Smooth muscle cell (in vitro differentiated cells): Measurements from ENCODE around the gene SCLY. TPM values are rescaled to one million over a fixed set of nuclear protein-coding genes. Genes with fewer than 3 reads are reported as not detected.

Experiments used
- DNase-seq: peaks from one replicate; lab custom pipeline; 2025; ENCODE audit not compliant: unreplicated experiment; lab: John Stamatoyannopoulos, UW
- H2AFZ ChIP-seq: fragments of 200-600 bp; sonication (generic); 2 replicates; pipeline ENCODE4 v1.6.0; 2016; ENCODE audit warnings: antibody characterized with exemption, low read depth, mild to moderate bottlenecking
- H3F3A ChIP-seq: fragments of 200-600 bp; sonication (generic); 2 replicates; pipeline ENCODE4 v1.6.0; 2017; ENCODE audit warnings: antibody characterized with exemption, low read depth
- H3K27ac ChIP-seq: fragments of 200-600 bp; sonication (generic); 2 replicates; pipeline ENCODE4 v1.5.1; 2016; ENCODE audit warnings: low read depth, mild to moderate bottlenecking
- H3K27me3 ChIP-seq: fragments of 200-600 bp; sonication (generic); 2 replicates; pipeline ENCODE4 v1.6.1; 2016; ENCODE audit warnings: low read depth, mild to moderate bottlenecking
- H3K36me3 ChIP-seq: fragments of 200-600 bp; sonication (generic); 2 replicates; pipeline ENCODE4 v1.5.1; 2016; ENCODE audit warnings: low read depth
- H3K4me1 ChIP-seq: fragments of 200-600 bp; sonication (generic); 2 replicates; pipeline ENCODE4 v1.5.1; 2016; ENCODE audit warnings: low read depth
- H3K4me2 ChIP-seq: fragments of 200-600 bp; sonication (generic); 2 replicates; pipeline ENCODE4 v1.6.0; 2016; ENCODE audit warnings: mild to moderate bottlenecking
- H3K4me3 ChIP-seq: fragments of 200-600 bp; sonication (generic); 2 replicates; pipeline ENCODE4 v1.5.1; 2016; ENCODE audit warnings: mild to moderate bottlenecking
- H3K79me2 ChIP-seq: fragments of 200-600 bp; sonication (generic); 2 replicates; pipeline ENCODE4 v1.6.0; 2016; ENCODE audit warnings: low read depth, mild to moderate bottlenecking
- H3K9ac ChIP-seq: fragments of 200-600 bp; sonication (generic); 2 replicates; pipeline ENCODE4 v1.6.0; 2016; ENCODE audit warnings: low read depth
- H3K9me3 ChIP-seq: fragments of 200-600 bp; sonication (generic); replicated peaks from 2 replicates; pipeline ENCODE4 v1.5.1; 2016; ENCODE audit warnings: low read depth
- H4K20me1 ChIP-seq: fragments of 200-600 bp; sonication (generic); 2 replicates; pipeline ENCODE4 v1.6.0; 2016; ENCODE audit warnings: low read depth
- WGBS: methylation state at CpG from one replicate; pipeline ENCODE4 v1.1.7; 2016; ENCODE audit warnings: low lambda C conversion rate; 5-methylcytosine and 5-hydroxymethylcytosine counted together
- polyA plus RNA-seq: library from polyadenylated mRNA; unstranded; fragments of >200 nt; fragmentation: Nextera tagmentation; extraction: Ambion mirVana; gene quantifications from 2 replicates; pipeline ENCODE4 v1.2.1, GENCODE V29; 2016
- total RNA-seq: library from RNA; depleted of rRNA; stranded (reverse); fragments of >200 nt; gene quantifications from 2 replicates; pipeline ENCODE4 v1.2.3, GENCODE V29; 2014
- TF ChIP-seq, protein P1 (sequence below): fragments of 200-600 bp; sonication (generic); IDR thresholded peaks from 2 replicates; pipeline ENCODE4 v1.5.1; 2017; ENCODE audit warnings: borderline replicate concordance, mild to moderate bottlenecking, antibody characterized with exemption; ENCODE audit not compliant: insufficient read depth, poor library complexity, severe bottlenecking

SCLY gene
- total and polyA plus RNA-seq, 2 experiments from 2014 or later, result 7.6 to 12.9 TPM

GRCh38 chr2:238039151-238039550 lies 21.6 kb upstream of the SCLY start:
- no peaks in the 10 kb centered on the region for H3K9me3 ChIP-seq
- no peak overlapping the region for H3K4me2 ChIP-seq
- no peak overlapping the region for H3K27ac ChIP-seq
- H3K36me3 ChIP-seq, result peaks cover 4% of the 10 kb centered on the region
- H3K79me2 ChIP-seq, result no peaks in the 10 kb centered on the region
- DNase-seq, result no peak
- H3K4me1 ChIP-seq, result no peaks in the 10 kb centered on the region
- no peaks in the 10 kb centered on the region for H4K20me1 ChIP-seq
- TF ChIP-seq, protein P1, sequence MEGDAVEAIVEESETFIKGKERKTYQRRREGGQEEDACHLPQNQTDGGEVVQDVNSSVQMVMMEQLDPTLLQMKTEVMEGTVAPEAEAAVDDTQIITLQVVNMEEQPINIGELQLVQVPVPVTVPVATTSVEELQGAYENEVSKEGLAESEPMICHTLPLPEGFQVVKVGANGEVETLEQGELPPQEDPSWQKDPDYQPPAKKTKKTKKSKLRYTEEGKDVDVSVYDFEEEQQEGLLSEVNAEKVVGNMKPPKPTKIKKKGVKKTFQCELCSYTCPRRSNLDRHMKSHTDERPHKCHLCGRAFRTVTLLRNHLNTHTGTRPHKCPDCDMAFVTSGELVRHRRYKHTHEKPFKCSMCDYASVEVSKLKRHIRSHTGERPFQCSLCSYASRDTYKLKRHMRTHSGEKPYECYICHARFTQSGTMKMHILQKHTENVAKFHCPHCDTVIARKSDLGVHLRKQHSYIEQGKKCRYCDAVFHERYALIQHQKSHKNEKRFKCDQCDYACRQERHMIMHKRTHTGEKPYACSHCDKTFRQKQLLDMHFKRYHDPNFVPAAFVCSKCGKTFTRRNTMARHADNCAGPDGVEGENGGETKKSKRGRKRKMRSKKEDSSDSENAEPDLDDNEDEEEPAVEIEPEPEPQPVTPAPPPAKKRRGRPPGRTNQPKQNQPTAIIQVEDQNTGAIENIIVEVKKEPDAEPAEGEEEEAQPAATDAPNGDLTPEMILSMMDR, result no peak
- WGBS, result 81% methylated on average over 6 of the region's 6 CpGs
- H3K27me3 ChIP-seq, result no peaks in the 10 kb centered on the region
- H3K9ac ChIP-seq, result no peak overlapping the region
- H3K4me3 ChIP-seq, result no peak overlapping the region
- no peak overlapping the region for H2AFZ ChIP-seq
- no peaks in the 10 kb centered on the region for H3F3A ChIP-seq

- Histone ChIP-seq H3K36me3 (peaks cover 5% of the 10 kb centered on the region), H3K4me3 (no peak overlapping the region), H4K20me1 (no peaks in the 10 kb centered on the region), H2AFZ (no peak overlapping the region), H3K9me3 (no peaks in the 10 kb centered on the region), H3K4me1 (no peaks in the 10 kb centered on the region), H3K79me2 (no peaks in the 10 kb centered on the region), H3K4me2 (no peak overlapping the region), H3K9ac (no peak overlapping the region), H3K27me3 (no peaks in the 10 kb centered on the region), H3F3A (no peaks in the 10 kb centered on the region), H3K27ac (no peak overlapping the region)
- TF ChIP-seq, protein P1, result no peak
- WGBS, result 96% methylated on average over 11 of the region's 11 CpGs
- DNase-seq, result no peak
Observed at GRCh38 chr2:238039985-238040384, 20.8 kb upstream of the SCLY start.

- Histone ChIP-seq H3K4me3 (no peak overlapping the region), H2AFZ (no peak overlapping the region), H4K20me1 (no peaks in the 10 kb centered on the region), H3K79me2 (no peaks in the 10 kb centered on the region), H3K9me3 (no peaks in the 10 kb centered on the region), H3K4me2 (no peak overlapping the region), H3F3A (no peaks in the 10 kb centered on the region), H3K9ac (no peak overlapping the region), H3K36me3 (peaks cover 5% of the 10 kb centered on the region), H3K4me1 (no peaks in the 10 kb centered on the region), H3K27me3 (no peaks in the 10 kb centered on the region), H3K27ac (no peak overlapping the region)
- WGBS, result 98% methylated on average over 9 of the region's 9 CpGs
- TF ChIP-seq, protein P1, result no peak
- no peak for DNase-seq
Observed at GRCh38 chr2:238040918-238041317, 19.9 kb upstream of the SCLY start.

- Histone ChIP-seq H4K20me1 (no peaks in the 10 kb centered on the region), H3K27ac (no peak overlapping the region), H3K4me1 (no peaks in the 10 kb centered on the region), H3K4me2 (no peak overlapping the region), H3K27me3 (no peaks in the 10 kb centered on the region), H3K4me3 (no peak overlapping the region), H3K36me3 (peaks cover 5% of the 10 kb centered on the region), H3K79me2 (no peaks in the 10 kb centered on the region), H3K9ac (no peak overlapping the region), H3F3A (no peaks in the 10 kb centered on the region), H2AFZ (no peak overlapping the region), H3K9me3 (no peaks in the 10 kb centered on the region)
- WGBS, result 99% methylated on average over 5 of the region's 5 CpGs
- TF ChIP-seq, protein P1, result no peak
- no peak for DNase-seq
Observed at GRCh38 chr2:238042090-238042489, 18.7 kb upstream of the SCLY start.
